8988T (cell line): ENCODE results near the gene USP33.
"Not testable (repeated sequence)": the region's sequence is repeated elsewhere in the genome, so short reads cannot be mapped to it uniquely, and the experiment has no call there.

Experiments used
- DNase-seq: peaks from one replicate; pipeline ENCODE4 v3.0.0; 2011

USP33 gene

GRCh38 chr1:77668924-77669449 lies 90.7 kb downstream of the USP33 start:
- DNase-seq, result no peak

- DNase-seq, result no peak
Observed at GRCh38 chr1:77664939-77665516, 94.6 kb downstream of the USP33 start.

- no peak for DNase-seq
Observed at GRCh38 chr1:77661696-77662095, 98.0 kb downstream of the USP33 start.

- DNase-seq, result no peak
Observed at GRCh38 chr1:77659879-77660593, 99.6 kb downstream of the USP33 start.

DNA sequence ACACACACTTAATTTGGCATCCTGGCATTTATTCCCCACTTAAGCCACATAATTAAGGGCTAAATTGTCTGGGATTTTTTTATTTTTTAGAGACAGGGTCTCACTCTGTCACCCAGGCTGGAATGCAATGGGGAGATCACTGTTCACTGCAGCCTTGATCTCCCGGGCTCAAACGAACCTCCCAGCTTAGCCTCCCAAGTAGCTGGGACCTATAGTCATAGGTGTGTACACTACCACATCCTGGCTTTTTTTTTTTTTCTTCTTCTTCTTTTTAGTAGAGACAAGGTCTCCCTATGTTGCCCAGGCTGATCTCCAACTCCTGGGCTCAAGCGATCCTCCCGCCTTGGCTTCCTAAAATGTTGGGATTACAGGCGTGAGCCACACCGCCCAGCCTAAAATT lies 101.4 kb downstream of the USP33 start:
- DNase-seq, result no peak

DNA sequence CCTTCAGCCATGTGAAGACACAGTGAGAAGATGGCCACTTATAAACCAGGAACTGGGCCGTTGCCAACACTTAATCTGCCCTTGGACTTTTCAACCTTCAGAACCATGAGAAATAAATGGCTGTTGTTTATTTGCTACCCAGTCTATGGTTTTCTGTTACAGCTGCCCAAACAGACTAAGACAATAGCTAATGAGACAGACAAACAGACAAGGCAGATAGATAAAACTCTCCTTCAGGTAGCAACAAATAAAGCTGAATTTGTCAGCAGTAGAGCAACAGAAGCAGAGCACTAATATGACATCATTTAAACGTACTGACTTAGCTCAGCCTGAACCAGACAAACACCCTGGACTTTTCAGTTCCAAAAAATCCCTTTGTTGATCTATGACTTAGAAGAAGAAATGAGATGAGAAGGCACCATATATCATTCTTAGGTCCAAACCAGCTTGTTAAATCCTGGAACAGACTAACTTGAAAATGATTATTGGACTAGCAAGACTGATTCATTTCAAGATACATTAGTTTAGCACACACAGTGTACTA lies 104.1 kb downstream of the USP33 start:
- no peak for DNase-seq

DNA sequence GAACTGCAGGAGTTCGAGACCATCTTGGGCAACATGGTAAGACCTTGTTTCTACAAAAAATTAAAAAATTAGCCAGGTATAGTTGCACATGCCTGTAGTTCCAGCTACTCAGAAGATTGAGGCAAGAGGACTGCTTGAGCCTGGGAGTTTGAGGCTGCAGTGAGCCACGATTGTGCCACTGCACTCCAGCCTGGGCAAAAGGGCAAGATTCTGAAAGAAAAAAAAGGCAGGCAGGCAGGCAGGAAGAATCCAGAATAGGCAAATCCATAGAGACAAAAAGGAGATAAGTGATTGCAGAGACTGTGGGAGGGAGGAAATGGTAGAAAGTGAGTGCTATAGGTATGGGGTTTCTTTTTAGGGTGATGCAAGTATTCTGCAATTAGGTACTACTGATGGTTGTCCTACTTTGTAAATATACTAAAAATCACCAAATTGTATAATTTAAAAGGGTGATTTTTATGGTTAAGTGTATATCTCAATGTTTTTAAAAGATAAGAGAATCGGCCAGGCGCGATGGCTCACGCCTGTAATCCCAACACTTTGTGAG lies 106.6 kb downstream of the USP33 start:
- DNase-seq, result no peak

GRCh38 chr1:77652268-77652667 lies 107.4 kb downstream of the USP33 start:
- DNase-seq, result no peak

DNA sequence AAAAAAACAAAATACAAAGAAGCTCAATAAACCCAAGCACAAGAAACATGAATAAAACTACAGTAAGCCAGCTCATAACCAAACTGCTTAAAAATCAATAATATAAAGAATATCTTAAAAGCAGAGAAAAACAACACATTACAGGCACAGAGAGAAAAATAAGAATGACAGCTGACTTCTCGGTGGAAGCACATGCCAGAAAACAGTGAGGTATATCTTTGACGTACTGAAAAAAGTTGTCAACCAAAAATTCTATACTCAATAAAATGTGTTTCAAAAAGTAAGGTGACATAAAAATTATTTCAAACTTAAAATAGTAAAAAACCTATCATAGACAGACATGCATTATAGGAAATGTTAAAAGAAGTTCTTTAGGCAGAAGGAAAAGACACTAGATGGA lies 110.5 kb downstream of the USP33 start:
- no peak for DNase-seq

DNA sequence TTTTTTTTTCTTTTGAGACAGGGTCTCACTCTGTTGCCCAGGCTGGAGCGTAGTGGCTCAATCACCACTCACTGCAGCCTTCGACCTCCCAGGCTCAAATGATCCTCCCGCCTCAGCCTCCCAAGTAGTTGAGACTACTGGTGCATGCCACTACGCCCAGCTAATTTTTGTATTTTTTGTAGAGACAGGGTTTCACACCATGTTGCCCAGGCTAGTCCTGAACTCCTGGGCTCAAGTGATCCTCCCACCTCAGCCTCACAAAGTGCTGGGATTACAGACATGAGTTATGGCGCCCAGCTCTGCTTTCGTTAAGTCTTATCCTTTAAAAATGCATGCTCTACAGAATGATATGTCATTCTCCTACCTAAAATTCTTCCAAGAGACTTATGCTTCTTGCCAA lies 113.4 kb downstream of the USP33 start:
- DNase-seq, result not testable (repeated sequence)
